MM.1S (cell line): ENCODE results near the gene OSBPL2.

Source experiments
- DNase-seq: peaks from one replicate; pipeline ENCODE4 v3.0.0-alpha.2; 2015
- H2AFZ ChIP-seq: fragments of 300-600 bp; sonication (generic); 2 replicates; pipeline ENCODE4 v1.6.0; 2016; ENCODE audit warnings: antibody characterized with exemption, low read length
- H3F3A ChIP-seq: fragments of 300-600 bp; sonication (generic); 2 replicates; pipeline ENCODE4 v1.6.1; 2016; ENCODE audit warnings: mild to moderate bottlenecking, antibody characterized with exemption, low read length, moderate library complexity, mixed read lengths; ENCODE audit not compliant: insufficient read depth
- H3K27ac ChIP-seq: fragments of 300-600 bp; sonication (generic); 2 replicates; pipeline ENCODE4 v1.5.1; 2016; ENCODE audit warnings: mild to moderate bottlenecking, low read length
- H3K27me3 ChIP-seq: fragments of 300-600 bp; sonication (generic); replicated peaks from 2 replicates; pipeline ENCODE4 v1.6.0; 2016; ENCODE audit warnings: low read length; ENCODE audit not compliant: insufficient read depth
- H3K36me3 ChIP-seq: fragments of 300-600 bp; sonication (generic); replicated peaks from 2 replicates; pipeline ENCODE4 v1.6.1; 2016; ENCODE audit warnings: mild to moderate bottlenecking, low read length, mixed read lengths; ENCODE audit not compliant: insufficient read depth
- H3K4me1 ChIP-seq: fragments of 300-600 bp; sonication (generic); 2 replicates; pipeline ENCODE4 v1.6.1; 2016; ENCODE audit warnings: low read length, mixed read lengths
- H3K4me2 ChIP-seq: fragments of 300-600 bp; sonication (generic); 2 replicates; pipeline ENCODE4 v1.6.0; 2016; ENCODE audit warnings: low read depth, low read length
- H3K4me3 ChIP-seq: fragments of 300-600 bp; sonication (generic); 2 replicates; pipeline ENCODE4 v1.5.1; 2016; ENCODE audit warnings: low read length, mixed read lengths
- H3K79me2 ChIP-seq: fragments of 300-600 bp; sonication (generic); 2 replicates; pipeline ENCODE4 v1.6.1; 2016; ENCODE audit warnings: mixed run types, low read length, mixed read lengths
- H3K9ac ChIP-seq: fragments of 300-600 bp; sonication (generic); 2 replicates; pipeline ENCODE4 v1.6.1; 2016; ENCODE audit warnings: low read length, mixed read lengths
- H3K9me2 ChIP-seq: fragments of 300-600 bp; sonication (generic); replicated peaks from 2 replicates; pipeline ENCODE4 v1.6.1; 2016; ENCODE audit warnings: mild to moderate bottlenecking, low read length, mixed read lengths; ENCODE audit not compliant: insufficient read depth
- H3K9me3 ChIP-seq: fragments of 300-600 bp; sonication (generic); replicated peaks from 2 replicates; pipeline ENCODE4 v1.6.1; 2016; ENCODE audit warnings: mild to moderate bottlenecking, low read length, mixed read lengths; ENCODE audit not compliant: insufficient read depth
- H4K20me1 ChIP-seq: fragments of 300-600 bp; sonication (generic); 2 replicates; pipeline ENCODE4 v1.6.1; 2016; ENCODE audit warnings: mild to moderate bottlenecking, low read length, moderate library complexity, mixed read lengths; ENCODE audit not compliant: insufficient read depth
- EZH2 ChIP-seq: fragments of 300-600 bp; sonication (generic); optimal IDR thresholded peaks from 2 replicates; pipeline ENCODE3; 2017; ENCODE audit warnings: low read depth, mild to moderate bottlenecking, antibody characterized with exemption, low read length, mixed read lengths
- EZH2phosphoT487 ChIP-seq: fragments of 300-600 bp; sonication (generic); IDR thresholded peaks from 2 replicates; pipeline ENCODE4 v1.6.1; 2018; ENCODE audit warnings: antibody characterized with exemption, low read length
- TF ChIP-seq, protein P1 (sequence below): fragments of 300-600 bp; sonication (generic); IDR thresholded peaks from 2 replicates; pipeline ENCODE4 v1.5.1; 2016; ENCODE audit warnings: antibody characterized with exemption, low read length, mixed read lengths

OSBPL2 gene

GRCh38 chr20:62321975-62322374 is 83.7 kb downstream of the OSBPL2 start:
- Histone ChIP-seq H3K9me2 (no peaks in the 10 kb centered on the region), H3K4me3 (no peak overlapping the region), H3K4me1 (no peaks in the 10 kb centered on the region), H3F3A (peaks cover 6% of the 10 kb centered on the region; the same call in 1 of the 2 replicates), H3K9ac (no peak overlapping the region), H3K27me3 (no peaks in the 10 kb centered on the region), H2AFZ (no peak overlapping the region), H3K36me3 (no peaks in the 10 kb centered on the region; the same call in 1 of the 2 replicates), H4K20me1 (no peaks in the 10 kb centered on the region), H3K9me3 (no peaks in the 10 kb centered on the region), H3K79me2 (no peaks in the 10 kb centered on the region), H3K27ac (no peak overlapping the region), H3K4me2 (no peak overlapping the region)
- TF ChIP-seq EZH2 (no peak), EZH2phosphoT487 (no peak)
- TF ChIP-seq, protein P1, sequence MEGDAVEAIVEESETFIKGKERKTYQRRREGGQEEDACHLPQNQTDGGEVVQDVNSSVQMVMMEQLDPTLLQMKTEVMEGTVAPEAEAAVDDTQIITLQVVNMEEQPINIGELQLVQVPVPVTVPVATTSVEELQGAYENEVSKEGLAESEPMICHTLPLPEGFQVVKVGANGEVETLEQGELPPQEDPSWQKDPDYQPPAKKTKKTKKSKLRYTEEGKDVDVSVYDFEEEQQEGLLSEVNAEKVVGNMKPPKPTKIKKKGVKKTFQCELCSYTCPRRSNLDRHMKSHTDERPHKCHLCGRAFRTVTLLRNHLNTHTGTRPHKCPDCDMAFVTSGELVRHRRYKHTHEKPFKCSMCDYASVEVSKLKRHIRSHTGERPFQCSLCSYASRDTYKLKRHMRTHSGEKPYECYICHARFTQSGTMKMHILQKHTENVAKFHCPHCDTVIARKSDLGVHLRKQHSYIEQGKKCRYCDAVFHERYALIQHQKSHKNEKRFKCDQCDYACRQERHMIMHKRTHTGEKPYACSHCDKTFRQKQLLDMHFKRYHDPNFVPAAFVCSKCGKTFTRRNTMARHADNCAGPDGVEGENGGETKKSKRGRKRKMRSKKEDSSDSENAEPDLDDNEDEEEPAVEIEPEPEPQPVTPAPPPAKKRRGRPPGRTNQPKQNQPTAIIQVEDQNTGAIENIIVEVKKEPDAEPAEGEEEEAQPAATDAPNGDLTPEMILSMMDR: no peak
- no peak for DNase-seq

- no peak overlapping the region for H3K27ac ChIP-seq
- H3F3A ChIP-seq: peaks cover 6% of the 10 kb centered on the region; the same call in 1 of the 2 replicates
- DNase-seq: no peak
- no peak overlapping the region for H2AFZ ChIP-seq
- H3K79me2 ChIP-seq: no peaks in the 10 kb centered on the region
- no peaks in the 10 kb centered on the region for H3K27me3 ChIP-seq
- no peak for TF ChIP-seq EZH2phosphoT487
- TF ChIP-seq, protein P1: no peak
- no peak for TF ChIP-seq EZH2
- H4K20me1 ChIP-seq: no peaks in the 10 kb centered on the region
- H3K36me3 ChIP-seq: no peaks in the 10 kb centered on the region; the same call in 1 of the 2 replicates
- H3K9ac ChIP-seq: no peak overlapping the region
- no peaks in the 10 kb centered on the region for H3K9me3 ChIP-seq
- no peak overlapping the region for H3K4me3 ChIP-seq
- no peaks in the 10 kb centered on the region for H3K4me1 ChIP-seq
- no peaks in the 10 kb centered on the region for H3K9me2 ChIP-seq
- H3K4me2 ChIP-seq: no peak overlapping the region
Observed at GRCh38 chr20:62322492-62323041, 84.2 kb downstream of the OSBPL2 start.

DNA sequence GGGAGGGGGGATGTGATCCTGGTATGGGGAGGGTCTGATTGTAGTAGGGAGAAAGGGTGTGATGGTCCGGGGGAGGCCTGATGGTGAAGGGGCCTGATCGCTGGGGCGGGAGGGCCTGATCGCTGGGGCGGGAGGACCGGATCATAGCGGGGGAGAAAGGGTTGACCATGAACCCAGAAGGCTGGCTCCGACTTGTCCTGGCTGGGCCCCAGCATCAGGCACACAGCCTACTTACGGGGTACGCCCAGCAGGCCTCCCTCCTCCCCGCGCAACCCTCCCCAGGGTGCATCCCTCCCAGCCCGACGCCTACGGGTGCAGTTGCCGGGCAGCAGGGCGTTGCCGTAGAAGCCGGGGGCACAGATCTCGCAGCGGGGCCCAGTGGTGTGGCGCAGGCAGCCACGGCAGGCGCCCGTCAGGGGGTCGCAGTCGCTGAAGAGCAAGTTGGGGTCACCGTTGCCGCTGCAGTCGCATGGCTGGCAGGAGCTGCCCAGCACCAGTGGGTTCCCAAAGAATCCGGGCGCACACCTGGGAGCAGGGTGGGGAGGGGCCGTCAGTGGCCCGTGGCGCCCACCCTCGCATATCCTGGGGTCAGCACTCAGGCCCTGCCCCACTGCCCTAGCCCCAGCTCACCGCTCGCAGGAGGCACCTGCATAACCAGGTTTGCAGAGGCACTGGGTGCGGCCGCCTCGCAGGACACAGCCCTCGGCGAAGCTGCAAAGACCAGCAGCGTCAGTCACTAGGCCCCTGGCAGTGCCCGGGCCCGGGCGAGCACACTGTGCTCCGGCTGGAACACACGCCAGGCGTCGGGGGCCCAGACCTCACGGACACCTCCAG is 85.0 kb downstream of the OSBPL2 start:
- Histone ChIP-seq H3F3A (peaks cover 6% of the 10 kb centered on the region; the same call in 1 of the 2 replicates), H3K27ac (no peak overlapping the region), H3K36me3 (no peaks in the 10 kb centered on the region; the same call in 1 of the 2 replicates)

More for the DNA sequence above, 85.0 kb downstream of the OSBPL2 start:
- no peaks in the 10 kb centered on the region for H3K79me2 ChIP-seq
- H3K9me2 ChIP-seq: no peaks in the 10 kb centered on the region
- no peaks in the 10 kb centered on the region for H3K9me3 ChIP-seq
- H3K27me3 ChIP-seq: no peaks in the 10 kb centered on the region
- no peak overlapping the region for H3K4me2 ChIP-seq
- H3K4me1 ChIP-seq: no peaks in the 10 kb centered on the region
- no peak overlapping the region for H3K4me3 ChIP-seq
- no peak overlapping the region for H2AFZ ChIP-seq
- no peak for TF ChIP-seq EZH2
- TF ChIP-seq, protein P1: no peak
- TF ChIP-seq EZH2phosphoT487: no peak
- H3K9ac ChIP-seq: no peak overlapping the region
- no peak for DNase-seq
- H4K20me1 ChIP-seq: no peaks in the 10 kb centered on the region
